Esophagus squamous epithelium (tissue), 4 donors: ENCODE data around the gene FNDC3B.

Experiments used
- POLR2A ChIP-seq, 4 donors: fragments of 450-650 bp; IDR thresholded peaks; one replicate each; pipeline ENCODE4 v1.6.1; 2017; ENCODE audit warnings: antibody characterized with exemption in 4 of 4, mild to moderate bottlenecking in 4 of 4, moderate library complexity in 3 of 4
- TF ChIP-seq, protein P1 (sequence below), 6 experiments: fragments of 450-650 bp in 4 of 6; fragments of 200-600 bp in 2 of 6; sonication (generic) in 2 of 6; IDR thresholded peaks; one replicate each; pipeline ENCODE4 v1.5.1; 2016 to 2019; ENCODE audit warnings: antibody characterized with exemption in 6 of 6, mild to moderate bottlenecking in 4 of 6, moderate library complexity in 4 of 6

DNA sequence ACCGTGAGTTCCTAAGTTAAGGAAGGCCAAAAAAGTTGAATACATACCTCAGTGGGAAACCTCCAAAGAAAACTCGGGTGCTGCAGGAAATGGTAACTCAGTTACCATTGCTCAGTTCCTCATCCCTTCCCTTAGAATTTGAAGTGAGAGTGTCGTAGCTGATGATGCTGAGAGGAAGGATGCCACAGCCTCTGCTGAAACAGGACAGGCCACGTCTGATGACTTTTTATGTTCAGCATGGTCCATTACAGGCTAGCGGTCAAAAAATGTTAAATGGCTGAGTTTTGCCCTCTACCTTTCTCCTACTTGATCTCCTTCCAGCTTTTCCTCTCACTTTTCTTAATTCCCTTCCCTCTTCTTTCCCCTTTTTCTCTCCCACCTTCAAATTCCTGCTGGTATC is 273.3 kb downstream of the FNDC3B start:
- TF ChIP-seq, protein P1, sequence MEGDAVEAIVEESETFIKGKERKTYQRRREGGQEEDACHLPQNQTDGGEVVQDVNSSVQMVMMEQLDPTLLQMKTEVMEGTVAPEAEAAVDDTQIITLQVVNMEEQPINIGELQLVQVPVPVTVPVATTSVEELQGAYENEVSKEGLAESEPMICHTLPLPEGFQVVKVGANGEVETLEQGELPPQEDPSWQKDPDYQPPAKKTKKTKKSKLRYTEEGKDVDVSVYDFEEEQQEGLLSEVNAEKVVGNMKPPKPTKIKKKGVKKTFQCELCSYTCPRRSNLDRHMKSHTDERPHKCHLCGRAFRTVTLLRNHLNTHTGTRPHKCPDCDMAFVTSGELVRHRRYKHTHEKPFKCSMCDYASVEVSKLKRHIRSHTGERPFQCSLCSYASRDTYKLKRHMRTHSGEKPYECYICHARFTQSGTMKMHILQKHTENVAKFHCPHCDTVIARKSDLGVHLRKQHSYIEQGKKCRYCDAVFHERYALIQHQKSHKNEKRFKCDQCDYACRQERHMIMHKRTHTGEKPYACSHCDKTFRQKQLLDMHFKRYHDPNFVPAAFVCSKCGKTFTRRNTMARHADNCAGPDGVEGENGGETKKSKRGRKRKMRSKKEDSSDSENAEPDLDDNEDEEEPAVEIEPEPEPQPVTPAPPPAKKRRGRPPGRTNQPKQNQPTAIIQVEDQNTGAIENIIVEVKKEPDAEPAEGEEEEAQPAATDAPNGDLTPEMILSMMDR (IDR thresholded peaks at IDR 0.05): no peak
- no peak for TF ChIP-seq POLR2A (IDR thresholded peaks at IDR 0.05)
